Transverse colon (tissue), 4 donors: ENCODE measurements around the gene WDR27. TPM values are rescaled to one million over a fixed set of nuclear protein-coding genes. Genes with fewer than 3 reads are reported as not detected.

ENCODE experiments used
- DNase-seq: peaks from one replicate; pipeline ENCODE4 v3.0.0-alpha.2; 2019
- H3K27ac ChIP-seq, 4 donors: fragments of 200-600 bp; sonication (generic); 2 replicates each; pipeline ENCODE4 v1.5.1; 2016 to 2018; ENCODE audit warnings: inconsistent platforms in 4 of 4
- H3K27me3 ChIP-seq: fragments of 200-600 bp; sonication (generic); 2 replicates; pipeline ENCODE4 v1.5.1; 2017; ENCODE audit warnings: inconsistent platforms
- H3K36me3 ChIP-seq, 4 donors: fragments of 200-600 bp; sonication (generic); 2 replicates each; pipeline ENCODE4 v1.5.1; 2017 to 2019; ENCODE audit warnings: inconsistent platforms in 4 of 4
- H3K4me1 ChIP-seq, 4 donors: fragments of 200-600 bp; sonication (generic); 2 replicates each; pipeline ENCODE4 v1.5.1; 2017 to 2020; ENCODE audit warnings: inconsistent platforms in 4 of 4
- H3K4me3 ChIP-seq, 4 donors: fragments of 200-600 bp; sonication (generic); 1 replicate in 1 of 4; 2 replicates in 3 of 4; pipeline versions ENCODE4 v1.5.1 to v1.6.1; 2017 to 2019; ENCODE audit warnings: inconsistent platforms in 4 of 4
- H3K9me3 ChIP-seq, 2 donors: fragments of 200-600 bp; sonication (generic); 2 replicates each; pipeline ENCODE4 v1.5.1; 2017 to 2019; ENCODE audit warnings: inconsistent platforms in 2 of 2
- EP300 ChIP-seq: sonication (generic); formaldehyde crosslinking; IDR thresholded peaks from one replicate; pipeline ENCODE4 v1.6.1; 2017; ENCODE audit warnings: antibody characterized with exemption, low read depth
- POLR2A ChIP-seq: fragments of 450-650 bp; IDR thresholded peaks from one replicate; pipeline ENCODE4 v1.6.1; 2016; ENCODE audit warnings: antibody characterized with exemption, mild to moderate bottlenecking, moderate library complexity
- POLR2AphosphoS5 ChIP-seq, 3 donors: sonication (generic); formaldehyde crosslinking; IDR thresholded peaks; one replicate each; pipeline ENCODE4 v1.6.1; 2016; ENCODE audit warnings: antibody characterized with exemption in 3 of 3
- WGBS, 2 donors: methylation state at CpG; one replicate each; pipeline ENCODE4 v1.1.5; 2018; ENCODE audit warnings: low coverage in 1 of 2; 5-methylcytosine and 5-hydroxymethylcytosine counted together
- in situ Hi-C, 4 donors: fragments of 200-750 bp; cut with MboI; loops; one replicate each; pipeline versions ENCODE4 v1.15.0 to v1.15.1; 2017; ENCODE audit warnings: low sequenced_read_pairs in 3 of 4, low pct_ligation_motif_present in 1 of 4, low pct_unique_long_range_greater_than_20kb in 1 of 4
- intact Hi-C: fragments of 100-400 bp; cut with DNase I; formaldehyde crosslinking; loops from one replicate; pipeline ENCODE4 v1.15.1; 2023; ENCODE audit warnings: low total_unique reads
- total RNA-seq, 4 donors: library from RNA; depleted of rRNA; stranded (reverse); fragments of >200 nt; gene quantifications; one replicate each; pipeline ENCODE4 v1.1.0, GENCODE V29; 2016
- TF ChIP-seq, protein P1 (sequence below), 5 experiments: fragments of 200-600 bp in 3 of 5; fragments of 450-650 bp in 2 of 5; sonication (generic) in 3 of 5; IDR thresholded peaks; 1 replicate in 2 of 5; 2 replicates in 3 of 5; pipeline ENCODE4 v1.5.1; 2016 to 2017; ENCODE audit warnings: antibody characterized with exemption in 5 of 5, inconsistent platforms in 3 of 5, mild to moderate bottlenecking in 2 of 5, moderate library complexity in 1 of 5

Gene WDR27
- total RNA-seq, 4 donors from 2014 or later, result 44.9 to 75.0 (median 57.0) TPM

DNA sequence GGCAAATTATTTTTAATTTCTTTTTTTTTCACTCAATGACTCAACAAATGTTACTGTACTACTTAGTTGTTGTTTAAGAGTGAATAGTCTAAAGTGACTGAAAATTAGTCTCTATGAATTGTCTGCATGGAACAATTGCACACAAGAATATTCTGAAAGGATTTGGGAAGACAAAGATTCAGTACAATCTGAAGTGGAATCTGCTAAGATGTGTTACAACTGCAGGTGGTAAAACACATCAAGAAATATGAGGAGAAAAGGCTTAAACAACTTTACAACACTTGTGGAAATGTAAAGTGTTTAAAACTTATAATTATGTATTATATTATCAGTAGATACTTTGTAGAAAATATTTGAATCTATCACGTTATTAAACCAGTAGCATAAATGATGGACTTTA, 193.4 kb downstream of the WDR27 start:
- Histone ChIP-seq H3K36me3 (no peaks in the 10 kb centered on the region), H3K9me3 (peaks cover 0 to 8% of the 10 kb centered on the region in 2 donors), H3K4me3 (no peak overlapping the region), H3K27ac (no peak overlapping the region), H3K4me1 (peaks cover 0 to 4% (median 0%) of the 10 kb centered on the region in 4 donors), H3K27me3 (no peaks in the 10 kb centered on the region)
- TF ChIP-seq POLR2AphosphoS5 (IDR thresholded peaks at IDR 0.05) (no peak), POLR2A (no peak), EP300 (no peak)
- TF ChIP-seq, protein P1, sequence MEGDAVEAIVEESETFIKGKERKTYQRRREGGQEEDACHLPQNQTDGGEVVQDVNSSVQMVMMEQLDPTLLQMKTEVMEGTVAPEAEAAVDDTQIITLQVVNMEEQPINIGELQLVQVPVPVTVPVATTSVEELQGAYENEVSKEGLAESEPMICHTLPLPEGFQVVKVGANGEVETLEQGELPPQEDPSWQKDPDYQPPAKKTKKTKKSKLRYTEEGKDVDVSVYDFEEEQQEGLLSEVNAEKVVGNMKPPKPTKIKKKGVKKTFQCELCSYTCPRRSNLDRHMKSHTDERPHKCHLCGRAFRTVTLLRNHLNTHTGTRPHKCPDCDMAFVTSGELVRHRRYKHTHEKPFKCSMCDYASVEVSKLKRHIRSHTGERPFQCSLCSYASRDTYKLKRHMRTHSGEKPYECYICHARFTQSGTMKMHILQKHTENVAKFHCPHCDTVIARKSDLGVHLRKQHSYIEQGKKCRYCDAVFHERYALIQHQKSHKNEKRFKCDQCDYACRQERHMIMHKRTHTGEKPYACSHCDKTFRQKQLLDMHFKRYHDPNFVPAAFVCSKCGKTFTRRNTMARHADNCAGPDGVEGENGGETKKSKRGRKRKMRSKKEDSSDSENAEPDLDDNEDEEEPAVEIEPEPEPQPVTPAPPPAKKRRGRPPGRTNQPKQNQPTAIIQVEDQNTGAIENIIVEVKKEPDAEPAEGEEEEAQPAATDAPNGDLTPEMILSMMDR (IDR thresholded peaks at IDR 0.05), result no peak
- 71 to 93% methylated on average over 1 of the region's 1 CpG for WGBS, 2 donors
- no peak for DNase-seq
- intact Hi-C loops (no loop called here), in situ Hi-C loops (no loop called here)

DNA sequence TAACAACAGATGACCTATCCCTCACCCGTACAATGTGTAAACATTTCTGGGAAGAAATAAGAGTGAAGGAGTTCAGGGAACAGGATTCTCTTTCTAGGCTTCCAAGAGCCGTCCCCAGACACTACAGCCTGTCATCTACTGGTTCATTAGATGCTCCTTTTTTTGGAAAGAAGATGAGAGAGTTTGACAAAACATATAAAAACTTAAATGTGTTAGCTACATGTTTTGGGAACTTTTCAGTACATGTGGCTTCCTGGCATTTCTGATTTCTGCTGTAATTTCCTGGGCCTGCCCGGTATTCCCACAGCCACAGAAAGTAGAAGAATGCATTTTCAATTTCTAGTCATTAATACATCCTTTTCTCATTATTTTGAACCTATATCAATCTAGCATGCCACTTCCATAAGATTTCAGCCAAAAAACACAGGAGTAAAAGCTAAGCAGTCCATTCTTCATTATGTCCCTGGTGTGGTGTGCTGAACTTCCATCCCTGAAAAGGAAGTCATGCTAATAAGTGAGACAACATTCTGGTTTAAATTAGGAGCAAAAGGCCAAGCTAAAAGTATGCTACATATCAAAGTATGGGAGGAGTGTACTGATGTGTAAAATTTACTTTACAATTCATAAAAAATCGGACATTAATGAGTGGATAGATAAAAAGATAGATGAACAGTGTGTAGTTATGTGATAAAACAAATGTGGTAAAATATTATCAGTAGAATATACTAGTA, 198.2 kb downstream of the WDR27 start:
- Histone ChIP-seq H3K27ac (no peak overlapping the region), H3K4me3 (no peak overlapping the region), H3K4me1 (no peaks in the 10 kb centered on the region), H3K27me3 (no peaks in the 10 kb centered on the region), H3K36me3 (no peaks in the 10 kb centered on the region), H3K9me3 (peaks cover 0 to 5% of the 10 kb centered on the region in 2 donors)
- intact Hi-C loops, result no loop called here
- DNase-seq, result no peak
- WGBS, 2 donors, result 79 to 94% methylated on average over 4 of the region's 4 CpGs
- TF ChIP-seq POLR2AphosphoS5 (IDR thresholded peaks at IDR 0.05) (no peak), EP300 (no peak), POLR2A (no peak)
- TF ChIP-seq, protein P1 (IDR thresholded peaks at IDR 0.05), result no peak
- in situ Hi-C loops, result no loop called here

DNA sequence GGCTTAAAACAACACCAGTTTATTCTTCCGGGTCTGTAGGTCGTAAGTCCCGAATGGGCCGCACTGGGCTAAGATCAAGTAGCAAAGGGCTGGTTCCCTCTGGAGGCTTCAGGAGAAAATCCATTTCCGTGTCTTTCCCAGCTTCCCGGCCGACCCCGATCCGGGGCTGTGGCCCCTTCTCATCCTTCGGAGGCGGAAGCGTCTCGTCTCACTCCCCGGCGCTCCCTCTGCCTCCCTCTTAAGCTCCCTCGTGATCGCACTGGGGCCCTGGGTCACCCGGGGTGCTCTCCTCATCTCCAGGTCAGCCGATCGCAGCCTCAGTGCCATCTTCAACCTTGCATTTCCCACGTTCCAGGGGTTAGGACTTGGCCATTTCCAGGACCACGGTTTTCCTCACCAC, 199.4 kb downstream of the WDR27 start:
- H3K36me3 ChIP-seq, result no peaks in the 10 kb centered on the region
- TF ChIP-seq POLR2AphosphoS5 (IDR thresholded peaks at IDR 0.05) (no peak), POLR2A (no peak), EP300 (no peak)
- TF ChIP-seq, protein P1 (IDR thresholded peaks at IDR 0.05), result no peak
- H3K4me3 ChIP-seq, result no peak overlapping the region
- H3K27me3 ChIP-seq, result no peaks in the 10 kb centered on the region
- H3K4me1 ChIP-seq, result no peaks in the 10 kb centered on the region
- in situ Hi-C loops, result no loop called here
- H3K9me3 ChIP-seq, result no peaks in the 10 kb centered on the region
- no peak overlapping the region for H3K27ac ChIP-seq
- no peak for DNase-seq
- 93 to 96% methylated on average over 9 to 22 of the region's 22 CpGs for WGBS, 2 donors
- intact Hi-C loops, result no loop called here

DNA sequence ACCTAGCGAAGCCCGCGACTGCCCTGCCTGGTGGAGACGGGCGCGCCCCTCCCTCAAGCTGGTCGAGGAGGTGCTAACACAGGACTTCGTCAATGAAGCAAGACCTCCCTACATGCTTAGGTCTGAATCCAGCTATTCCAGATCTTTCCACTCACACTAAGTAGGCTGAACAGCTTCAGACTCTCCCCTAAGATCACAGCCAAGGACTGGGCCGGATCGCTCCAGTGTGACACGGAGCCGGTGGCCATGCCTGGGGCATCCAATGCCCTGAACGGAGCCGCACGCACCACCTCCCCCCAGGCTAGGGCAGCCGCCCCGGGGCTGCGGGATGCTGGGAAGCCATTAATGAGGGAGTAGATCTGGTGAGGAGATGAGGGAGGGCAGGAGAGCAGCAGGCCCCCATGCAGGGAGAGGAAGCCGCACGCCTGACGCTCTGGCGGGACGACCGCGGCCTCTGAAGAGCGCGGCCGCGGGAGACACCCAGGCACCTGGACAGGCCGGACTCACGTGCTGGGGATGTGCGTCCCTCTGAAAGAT, 200.0 kb downstream of the WDR27 start:
- no peak for DNase-seq
- 97% methylated on average over 31 of the region's 32 CpGs; no CpG with 5 or more reads in 1 of the 2 donors for WGBS, 2 donors
- in situ Hi-C loops, result no loop called here

More for the DNA sequence above, 200.0 kb downstream of the WDR27 start:
- Histone ChIP-seq H3K36me3 (no peaks in the 10 kb centered on the region), H3K4me1 (no peaks in the 10 kb centered on the region), H3K4me3 (no peak overlapping the region), H3K9me3 (no peaks in the 10 kb centered on the region), H3K27me3 (no peaks in the 10 kb centered on the region), H3K27ac (no peak overlapping the region)
- TF ChIP-seq, protein P1 (IDR thresholded peaks at IDR 0.05), result no peak
- TF ChIP-seq EP300, result no peak
- no peak for TF ChIP-seq POLR2A
- no peak for TF ChIP-seq POLR2AphosphoS5 (IDR thresholded peaks at IDR 0.05)
- intact Hi-C loops, result no loop called here
